ENCODE results near the gene RAD51D.

The RAD51D gene

DNA sequence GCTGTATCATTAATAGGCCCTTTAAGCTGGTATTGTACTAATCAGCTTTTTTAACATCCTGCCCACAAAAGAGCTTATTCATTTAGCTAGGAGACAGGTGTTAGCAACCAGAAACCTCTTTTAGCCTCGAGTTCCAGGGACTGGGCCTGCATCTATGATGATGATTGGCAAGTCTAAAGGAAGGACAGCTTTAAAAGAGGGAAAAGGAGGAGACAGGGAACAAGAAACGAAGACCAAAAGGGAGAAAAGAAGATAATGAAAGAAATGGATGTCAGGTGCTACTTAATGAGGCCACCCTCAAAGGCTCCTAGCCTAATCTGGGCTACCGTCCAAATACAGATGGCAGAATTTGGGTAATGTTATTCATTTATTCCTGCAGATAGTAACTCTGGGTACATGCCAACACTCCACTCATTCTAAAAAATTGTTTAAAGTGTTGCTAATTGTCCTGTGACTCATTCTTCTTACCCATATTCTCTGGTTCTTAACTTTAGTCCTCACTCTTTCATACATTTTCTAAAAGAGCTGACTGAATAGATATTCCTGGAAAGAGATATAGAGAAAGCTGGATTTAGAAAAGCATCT lies 37.5 kb downstream of the RAD51D start:
- Histone ChIP-seq H3K4me3 (ENCODE audit: low read length) (no peak overlapping the region), H3K36me3 (ENCODE audit: control insufficient read depth, insufficient read depth, low read length) (no peaks in the 10 kb centered on the region), H3K4me1 (ENCODE audit: control insufficient read depth, insufficient read depth, low read length) (no peaks in the 10 kb centered on the region; the same call in 1 of the 2 replicates), H3K27me3 (ENCODE audit: control insufficient read depth, insufficient read depth, low read length) (no peaks in the 10 kb centered on the region), H3K9me3 (ENCODE audit: control insufficient read depth, insufficient read depth, low read length) (no peaks in the 10 kb centered on the region), H3K27ac (ENCODE audit: low read length) (no peak overlapping the region)
- DNase-seq (ENCODE audit: low read depth, low spot score), result no peak
- no CpG with 5 or more reads among the region's 3 CpGs for WGBS (ENCODE audit: insufficient coverage, insufficient read length)

- Histone ChIP-seq H3K9me3 (ENCODE audit: control insufficient read depth, insufficient read depth, low read length) (no peaks in the 10 kb centered on the region), H3K27me3 (ENCODE audit: control insufficient read depth, insufficient read depth, low read length) (no peaks in the 10 kb centered on the region), H3K36me3 (ENCODE audit: control insufficient read depth, insufficient read depth, low read length) (no peaks in the 10 kb centered on the region), H3K4me3 (ENCODE audit: low read length) (no peak overlapping the region), H3K27ac (ENCODE audit: low read length) (no peak overlapping the region), H3K4me1 (ENCODE audit: control insufficient read depth, insufficient read depth, low read length) (no peaks in the 10 kb centered on the region; the same call in 1 of the 2 replicates)
- no peak for DNase-seq (ENCODE audit: low read depth, low spot score)
- WGBS (ENCODE audit: insufficient coverage, insufficient read length), result no CpG with 5 or more reads among the region's 1 CpG
Measured at GRCh38 chr17:35081638-35082037, 38.0 kb downstream of the RAD51D start.

DNA sequence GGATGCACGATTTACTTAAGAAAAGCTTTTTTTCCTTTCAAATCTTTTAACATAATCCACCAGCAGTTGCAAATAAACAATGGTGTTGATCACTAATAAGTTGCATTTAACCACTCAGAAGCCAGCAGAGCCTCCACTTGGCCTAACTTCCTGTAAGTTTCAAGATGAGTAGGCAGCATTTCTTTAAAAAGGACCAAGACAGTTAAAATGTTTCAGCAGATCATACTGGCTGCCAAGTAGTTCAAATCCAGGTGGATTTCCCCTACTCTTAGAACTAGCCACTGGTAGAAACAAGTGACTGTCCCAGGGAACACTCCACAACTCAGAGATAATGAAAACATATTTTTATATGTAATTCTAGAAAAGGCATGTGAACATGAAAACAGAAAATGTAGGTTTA lies 39.1 kb downstream of the RAD51D start:
- Histone ChIP-seq H3K36me3 (ENCODE audit: control insufficient read depth, insufficient read depth, low read length) (no peaks in the 10 kb centered on the region), H3K4me1 (ENCODE audit: control insufficient read depth, insufficient read depth, low read length) (no peaks in the 10 kb centered on the region; the same call in 1 of the 2 replicates), H3K9me3 (ENCODE audit: control insufficient read depth, insufficient read depth, low read length) (no peaks in the 10 kb centered on the region), H3K27ac (ENCODE audit: low read length) (no peak overlapping the region), H3K27me3 (ENCODE audit: control insufficient read depth, insufficient read depth, low read length) (no peaks in the 10 kb centered on the region), H3K4me3 (ENCODE audit: low read length) (no peak overlapping the region)
- no CpG with 5 or more reads among the region's 1 CpG for WGBS (ENCODE audit: insufficient coverage, insufficient read length)
- DNase-seq (ENCODE audit: low read depth, low spot score), result no peak

DNA sequence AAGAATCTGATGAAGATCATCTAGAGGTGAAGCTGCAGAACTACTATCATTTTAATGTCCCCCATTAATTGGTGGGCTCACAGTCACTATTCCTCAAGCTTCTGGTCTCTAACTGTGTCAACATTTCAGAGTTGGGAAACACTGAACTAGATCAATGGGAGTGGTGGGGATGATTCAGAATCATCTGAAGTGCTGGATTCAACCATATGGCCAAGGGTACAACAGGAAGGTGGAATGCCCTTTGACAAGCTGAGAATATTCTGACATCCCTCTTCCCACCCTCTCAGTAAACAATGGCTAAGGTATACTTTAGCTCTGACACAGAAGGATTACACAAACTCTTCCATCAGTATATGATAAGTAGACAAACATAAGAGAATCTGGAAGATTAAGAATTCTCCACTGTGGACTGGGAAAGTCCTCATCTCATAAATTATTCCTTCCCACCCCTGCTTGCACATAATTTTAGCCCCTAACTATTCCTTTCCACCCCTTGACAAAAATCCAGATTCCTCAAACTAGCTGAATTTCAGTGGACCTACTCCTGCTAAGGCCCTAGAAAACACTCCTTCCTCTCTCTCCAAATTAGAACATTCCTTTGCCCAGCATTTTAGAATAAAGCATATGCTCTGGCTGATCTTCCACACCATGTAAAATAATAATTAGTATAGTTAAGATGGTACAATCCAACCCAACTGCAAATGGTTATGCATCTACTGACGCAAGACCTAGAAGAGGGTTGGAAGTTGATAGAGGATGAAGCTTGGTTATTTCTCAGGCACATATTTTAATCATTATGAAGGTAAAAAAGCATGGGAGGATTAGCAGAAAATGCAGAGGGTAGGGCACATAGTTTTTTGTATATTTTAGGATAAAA lies 39.9 kb downstream of the RAD51D start:
- Histone ChIP-seq H3K4me1 (ENCODE audit: control insufficient read depth, insufficient read depth, low read length) (no peaks in the 10 kb centered on the region; the same call in 1 of the 2 replicates), H3K27me3 (ENCODE audit: control insufficient read depth, insufficient read depth, low read length) (no peaks in the 10 kb centered on the region), H3K36me3 (ENCODE audit: control insufficient read depth, insufficient read depth, low read length) (no peaks in the 10 kb centered on the region), H3K27ac (ENCODE audit: low read length) (no peak overlapping the region), H3K4me3 (ENCODE audit: low read length) (no peak overlapping the region), H3K9me3 (ENCODE audit: control insufficient read depth, insufficient read depth, low read length) (no peaks in the 10 kb centered on the region)
- no peak for DNase-seq (ENCODE audit: low read depth, low spot score)
- WGBS (ENCODE audit: insufficient coverage, insufficient read length), result no CpG with 5 or more reads among the region's 1 CpG

- no peak for DNase-seq (ENCODE audit: low read depth, low spot score)
- no peaks in the 10 kb centered on the region for H3K36me3 ChIP-seq (ENCODE audit: control insufficient read depth, insufficient read depth, low read length)
- no peaks in the 10 kb centered on the region for H3K27me3 ChIP-seq (ENCODE audit: control insufficient read depth, insufficient read depth, low read length)
- H3K4me3 ChIP-seq (ENCODE audit: low read length), result no peak overlapping the region
- H3K4me1 ChIP-seq (ENCODE audit: control insufficient read depth, insufficient read depth, low read length), result no peaks in the 10 kb centered on the region; the same call in 1 of the 2 replicates
- H3K27ac ChIP-seq (ENCODE audit: low read length), result no peak overlapping the region
- H3K9me3 ChIP-seq (ENCODE audit: control insufficient read depth, insufficient read depth, low read length), result no peaks in the 10 kb centered on the region
- no CpG with 5 or more reads among the region's 1 CpG for WGBS (ENCODE audit: insufficient coverage, insufficient read length)
Measured at GRCh38 chr17:35076874-35077273, 42.8 kb downstream of the RAD51D start.

DNA sequence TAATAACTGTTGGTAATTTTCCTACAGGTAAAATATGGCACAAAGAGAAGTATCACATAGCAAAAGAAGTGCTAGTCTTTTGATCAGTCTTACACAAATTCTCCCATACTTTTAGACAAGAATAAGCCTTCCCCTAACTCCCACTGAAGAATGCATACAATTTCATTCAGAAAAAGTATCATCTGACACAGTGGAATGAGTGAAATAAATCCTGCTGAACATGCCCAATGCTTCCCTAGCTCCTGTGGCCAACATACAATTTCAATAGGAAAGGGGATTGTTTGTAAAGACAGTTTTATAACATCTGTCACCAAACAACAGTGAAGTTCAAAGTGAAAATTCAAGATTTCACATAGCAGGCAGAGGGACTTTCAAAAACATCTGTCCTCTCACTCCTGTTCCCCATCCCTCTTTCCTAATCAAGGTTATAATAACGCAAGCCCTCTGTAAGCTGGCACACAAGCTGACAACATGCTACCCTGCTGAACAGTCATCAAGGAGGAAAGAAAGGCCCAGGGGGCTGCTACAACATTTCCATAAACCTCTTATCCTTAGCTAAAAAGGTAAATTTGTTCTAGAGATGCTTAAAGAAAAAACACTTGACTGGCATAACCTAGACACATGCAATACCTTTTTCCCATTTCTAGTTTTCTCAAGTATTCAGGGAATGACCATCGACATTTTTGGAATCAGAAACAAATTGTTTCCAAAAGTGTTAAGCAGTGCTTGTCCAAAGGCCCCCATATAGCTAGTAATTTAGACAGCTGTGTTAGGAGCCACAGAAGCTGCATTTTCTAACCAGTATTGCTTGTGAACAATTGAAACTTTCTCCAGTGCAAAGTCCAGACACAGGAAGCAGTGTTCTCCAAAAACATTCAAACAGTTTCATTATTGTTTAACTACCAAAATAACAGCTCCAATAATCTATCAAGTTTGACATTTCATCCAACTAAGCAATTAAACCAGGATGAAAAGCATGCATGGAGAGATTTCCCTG lies 44.7 kb downstream of the RAD51D start:
- H3K27ac ChIP-seq (ENCODE audit: low read length), result no peak overlapping the region
- no peak for DNase-seq (ENCODE audit: low read depth, low spot score)
- no peaks in the 10 kb centered on the region for H3K27me3 ChIP-seq (ENCODE audit: control insufficient read depth, insufficient read depth, low read length)
- H3K4me3 ChIP-seq (ENCODE audit: low read length), result no peak overlapping the region
- WGBS (ENCODE audit: insufficient coverage, insufficient read length), result no CpG with 5 or more reads among the region's 2 CpGs
- no peaks in the 10 kb centered on the region for H3K36me3 ChIP-seq (ENCODE audit: control insufficient read depth, insufficient read depth, low read length)
- H3K4me1 ChIP-seq (ENCODE audit: control insufficient read depth, insufficient read depth, low read length), result no peaks in the 10 kb centered on the region; the same call in 1 of the 2 replicates
- H3K9me3 ChIP-seq (ENCODE audit: control insufficient read depth, insufficient read depth, low read length), result no peaks in the 10 kb centered on the region

- Histone ChIP-seq H3K4me1 (ENCODE audit: control insufficient read depth, insufficient read depth, low read length) (no peaks in the 10 kb centered on the region; the same call in 1 of the 2 replicates), H3K4me3 (ENCODE audit: low read length) (no peak overlapping the region), H3K27ac (ENCODE audit: low read length) (no peak overlapping the region), H3K9me3 (ENCODE audit: control insufficient read depth, insufficient read depth, low read length) (no peaks in the 10 kb centered on the region), H3K36me3 (ENCODE audit: control insufficient read depth, insufficient read depth, low read length) (no peaks in the 10 kb centered on the region), H3K27me3 (ENCODE audit: control insufficient read depth, insufficient read depth, low read length) (no peaks in the 10 kb centered on the region)
- no peak for DNase-seq (ENCODE audit: low read depth, low spot score)
- WGBS (ENCODE audit: insufficient coverage, insufficient read length), result no CpG with 5 or more reads among the region's 5 CpGs
Measured at GRCh38 chr17:35073991-35074627, 45.6 kb downstream of the RAD51D start.

DNA sequence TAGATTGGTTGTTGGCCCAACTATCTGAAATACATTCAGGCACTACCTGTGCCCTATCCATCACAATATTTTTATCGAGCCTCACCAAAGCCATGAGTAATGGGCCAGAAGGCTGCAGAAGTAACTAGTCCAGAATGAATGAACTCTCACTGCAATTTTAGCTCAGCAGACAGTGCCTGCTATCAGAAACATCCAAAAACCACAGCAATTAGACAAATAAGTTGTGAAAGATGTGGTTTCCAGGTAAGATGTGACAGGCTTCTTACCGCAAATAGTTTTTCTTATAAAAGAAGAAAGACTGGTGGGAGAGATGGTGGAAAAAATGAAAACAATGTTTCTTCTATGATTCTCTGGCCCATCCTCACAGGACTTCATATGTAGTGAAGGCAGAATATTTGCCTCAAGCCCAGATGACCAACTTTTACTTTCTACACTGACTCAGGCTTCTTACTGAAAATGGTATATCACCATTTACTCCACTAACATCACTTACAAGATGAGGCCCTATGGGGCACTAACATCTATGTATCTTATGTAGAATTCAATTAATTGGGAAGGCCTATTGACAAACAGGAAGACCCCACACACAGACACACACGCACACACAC lies 46.4 kb downstream of the RAD51D start:
- Histone ChIP-seq H3K4me1 (ENCODE audit: control insufficient read depth, insufficient read depth, low read length) (no peaks in the 10 kb centered on the region; the same call in 1 of the 2 replicates), H3K27me3 (ENCODE audit: control insufficient read depth, insufficient read depth, low read length) (no peaks in the 10 kb centered on the region), H3K27ac (ENCODE audit: low read length) (no peak overlapping the region), H3K9me3 (ENCODE audit: control insufficient read depth, insufficient read depth, low read length) (no peaks in the 10 kb centered on the region), H3K36me3 (ENCODE audit: control insufficient read depth, insufficient read depth, low read length) (no peaks in the 10 kb centered on the region), H3K4me3 (ENCODE audit: low read length) (no peak overlapping the region)
- no CpG with 5 or more reads among the region's 3 CpGs for WGBS (ENCODE audit: insufficient coverage, insufficient read length)
- no peak for DNase-seq (ENCODE audit: low read depth, low spot score)

DNA sequence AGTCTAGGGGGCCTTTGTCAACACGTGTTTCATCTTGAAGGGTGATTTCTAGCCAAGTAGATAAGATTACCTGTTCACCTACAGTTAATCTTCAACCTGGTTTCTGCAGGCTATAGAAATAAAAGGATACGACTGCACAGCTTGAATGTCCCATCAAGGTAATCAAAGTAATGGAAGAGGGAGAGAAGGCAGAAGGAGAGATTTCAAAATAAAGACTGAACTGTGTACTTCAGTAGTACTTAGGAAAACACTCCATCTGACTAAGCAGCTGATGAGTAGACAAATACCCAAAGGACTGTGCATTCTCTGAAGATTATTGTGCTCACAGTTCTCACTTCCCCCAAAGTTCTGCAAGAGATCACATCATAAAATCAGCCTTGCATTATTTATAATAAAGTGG lies 50.3 kb downstream of the RAD51D start:
- no peaks in the 10 kb centered on the region for H3K36me3 ChIP-seq (ENCODE audit: control insufficient read depth, insufficient read depth, low read length)
- H3K27me3 ChIP-seq (ENCODE audit: control insufficient read depth, insufficient read depth, low read length), result no peaks in the 10 kb centered on the region
- no peaks in the 10 kb centered on the region for H3K9me3 ChIP-seq (ENCODE audit: control insufficient read depth, insufficient read depth, low read length)
- no peak overlapping the region for H3K27ac ChIP-seq (ENCODE audit: low read length)
- H3K4me1 ChIP-seq (ENCODE audit: control insufficient read depth, insufficient read depth, low read length), result no peaks in the 10 kb centered on the region; the same call in 1 of the 2 replicates
- H3K4me3 ChIP-seq (ENCODE audit: low read length), result no peak overlapping the region
- DNase-seq (ENCODE audit: low read depth, low spot score), result no peak
- WGBS (ENCODE audit: insufficient coverage, insufficient read length), result no CpG with 5 or more reads among the region's 2 CpGs
